ENCODE data around the gene CHIC1.

The CHIC1 gene

GRCh38 chrX:73556159-73556558 lies 6.8 kb upstream of the CHIC1 start (continued):
- TF ChIP-seq ZNF626 (tag by site-specific recombination; IDR thresholded peaks at IDR 0.05), result no peak
- TF ChIP-seq ZNF777 (tag by site-specific recombination; IDR thresholded peaks at IDR 0.05; ENCODE audit: borderline replicate concordance), result no peak

DNA sequence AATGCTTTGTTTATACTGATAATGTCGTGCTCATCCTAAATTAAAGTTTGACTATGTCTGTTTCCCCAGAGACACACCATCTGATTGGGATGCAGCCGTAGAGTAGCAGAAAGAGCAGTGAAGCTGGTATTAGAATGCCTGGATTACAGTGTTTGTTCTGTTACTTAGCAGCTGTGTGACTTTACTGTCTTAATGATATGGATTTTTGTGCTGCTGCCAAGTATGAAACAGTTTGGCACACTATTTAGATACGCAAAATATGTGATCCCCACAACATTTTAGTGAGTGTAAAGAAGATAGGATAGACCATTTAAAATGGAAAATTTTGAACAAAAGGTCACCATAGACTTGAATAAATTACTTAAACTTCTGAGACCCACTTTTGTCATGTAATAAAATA lies 1.2 kb upstream of the CHIC1 start:
- Histone ChIP-seq H3K4me1 (ENCODE audit: control insufficient read depth, insufficient read depth, low read length) (no peaks in the 10 kb centered on the region), H3K4me3 (ENCODE audit: low read depth, low read length) (no peak overlapping the region), H3K36me3 (ENCODE audit: control insufficient read depth in 2 of 2, insufficient read depth in 1 of 2, low read length in 2 of 2) (no peaks in the 10 kb centered on the region), H3K9me3 (ENCODE audit: control insufficient read depth, insufficient read depth, low read depth, low read length) (no peaks in the 10 kb centered on the region), H3K27ac (ENCODE audit: extremely low read depth, low read depth, low read length) (no peak overlapping the region)
- CTCF ChIA-PET, result no interaction called here
- POLR2A ChIA-PET, result no interaction called here
- no peak for TF ChIP-seq ZBTB49 (tag by site-specific recombination; IDR thresholded peaks at IDR 0.05; ENCODE audit: low read depth)
- no peak for TF ChIP-seq HOXA7 (CRISPR knock-in tag; IDR thresholded peaks at IDR 0.05; ENCODE audit: borderline replicate concordance)
- TF ChIP-seq ZNF114 (tag by site-specific recombination; IDR thresholded peaks at IDR 0.05), result no peak
- no peak for TF ChIP-seq ZNF664 (tag by site-specific recombination; IDR thresholded peaks at IDR 0.05)
- TF ChIP-seq SP7 (tag by site-specific recombination; IDR thresholded peaks at IDR 0.05), result no peak
- no peak for TF ChIP-seq ZXDB (tag by site-specific recombination; IDR thresholded peaks at IDR 0.05)
- TF ChIP-seq ATF2 (tag by site-specific recombination; IDR thresholded peaks at IDR 0.05; ENCODE audit: low read depth), result no peak
- no peak for TF ChIP-seq ZNF610 (tag by site-specific recombination; IDR thresholded peaks at IDR 0.05; ENCODE audit: borderline replicate concordance)
- TF ChIP-seq ZNF341 (tag by site-specific recombination; IDR thresholded peaks at IDR 0.05; ENCODE audit: low read depth), result no peak
- no peak for TF ChIP-seq GLI4 (tag by site-specific recombination; IDR thresholded peaks at IDR 0.05)
- no peak for TF ChIP-seq ZNF175 (tag by site-specific recombination; IDR thresholded peaks at IDR 0.05)
- no peak for TF ChIP-seq HIC1 (tag by site-specific recombination; IDR thresholded peaks at IDR 0.05)
- no peak for TF ChIP-seq ZBTB17 (tag by site-specific recombination; IDR thresholded peaks at IDR 0.05)
- TF ChIP-seq ZSCAN5A (tag by site-specific recombination; IDR thresholded peaks at IDR 0.05), result no peak
- no peak for TF ChIP-seq ZNF48 (tag by site-specific recombination; IDR thresholded peaks at IDR 0.05)
- TF ChIP-seq YY1 (tag by site-specific recombination; IDR thresholded peaks at IDR 0.05), result no peak
- no peak for TF ChIP-seq ZBTB44 (tag by site-specific recombination; IDR thresholded peaks at IDR 0.05)

Data from HEK293 (cell line).